ENCODE measurements around the gene PCBP2.

GRCh38 chr12:53507603-53507885 lies 55.6 kb downstream of the PCBP2 start:
- TF ChIP-seq, protein P1, sequence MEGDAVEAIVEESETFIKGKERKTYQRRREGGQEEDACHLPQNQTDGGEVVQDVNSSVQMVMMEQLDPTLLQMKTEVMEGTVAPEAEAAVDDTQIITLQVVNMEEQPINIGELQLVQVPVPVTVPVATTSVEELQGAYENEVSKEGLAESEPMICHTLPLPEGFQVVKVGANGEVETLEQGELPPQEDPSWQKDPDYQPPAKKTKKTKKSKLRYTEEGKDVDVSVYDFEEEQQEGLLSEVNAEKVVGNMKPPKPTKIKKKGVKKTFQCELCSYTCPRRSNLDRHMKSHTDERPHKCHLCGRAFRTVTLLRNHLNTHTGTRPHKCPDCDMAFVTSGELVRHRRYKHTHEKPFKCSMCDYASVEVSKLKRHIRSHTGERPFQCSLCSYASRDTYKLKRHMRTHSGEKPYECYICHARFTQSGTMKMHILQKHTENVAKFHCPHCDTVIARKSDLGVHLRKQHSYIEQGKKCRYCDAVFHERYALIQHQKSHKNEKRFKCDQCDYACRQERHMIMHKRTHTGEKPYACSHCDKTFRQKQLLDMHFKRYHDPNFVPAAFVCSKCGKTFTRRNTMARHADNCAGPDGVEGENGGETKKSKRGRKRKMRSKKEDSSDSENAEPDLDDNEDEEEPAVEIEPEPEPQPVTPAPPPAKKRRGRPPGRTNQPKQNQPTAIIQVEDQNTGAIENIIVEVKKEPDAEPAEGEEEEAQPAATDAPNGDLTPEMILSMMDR (IDR thresholded peaks at IDR 0.05; ENCODE audit: poor library complexity) = no peak
- no peak for TF ChIP-seq EZH2 (IDR thresholded peaks at IDR 0.05; ENCODE audit: borderline replicate concordance)

All from hepatocyte (in vitro differentiated cells).